Measurements from ENCODE around the gene CDX1. TPM values are rescaled to one million over a fixed set of nuclear protein-coding genes. Genes with fewer than 3 reads are reported as not detected.

CDX1 gene
- polyA plus RNA-seq, 3 donors, result not detected

- H3K27ac Mint-ChIP-seq, result no peak overlapping the region
- peak overlapping the region in 1 of 2 donors; percentile 86 for H3K4me3 Mint-ChIP-seq
- peaks cover 41 to 54% of the 10 kb centered on the region in 2 donors for H3K27me3 ChIP-seq (ENCODE audit: control insufficient read depth in 2 of 2, insufficient read depth in 2 of 2, low read length in 2 of 2)
- H2AFZ ChIP-seq (ENCODE audit: insufficient read depth, low read depth, low read length, poor library complexity, severe bottlenecking), result no peak overlapping the region
- no peak overlapping the region for H3K27ac ChIP-seq (ENCODE audit: low read depth in 1 of 2, low read length in 2 of 2)
- no peak overlapping the region for H3K9ac ChIP-seq (ENCODE audit: insufficient read depth, low read length, poor library complexity, severe bottlenecking)
- 62% methylated on average over 9 of the region's 15 CpGs for WGBS (ENCODE audit: insufficient coverage)
- DNase-seq, result no peak
- H3K9me3 ChIP-seq (replicated peaks in 1 of 2; ENCODE audit: control insufficient read depth in 1 of 2, insufficient read depth in 1 of 2, low read length in 2 of 2), result peaks cover 0 to 11% of the 10 kb centered on the region in 2 donors
- H3K36me3 Mint-ChIP-seq, result peaks cover 0 to 6% of the 10 kb centered on the region in 2 donors
- H3K79me2 ChIP-seq (ENCODE audit: insufficient read depth, low read length), result no peaks in the 10 kb centered on the region
- no peak overlapping the region for H3K4me2 ChIP-seq (replicated peaks; ENCODE audit: extremely low read depth, low read length, poor library complexity, severe bottlenecking)
- peaks cover 49 to 55% (median 52%) of the 10 kb centered on the region in 3 donors for H3K27me3 Mint-ChIP-seq (ENCODE audit: low read depth in 3 of 3)
- peaks cover 0 to 7% (median 5%) of the 10 kb centered on the region in 7 donors for H3K9me3 Mint-ChIP-seq
- no peak for TF ChIP-seq CTCF (IDR thresholded peaks at IDR 0.05)
- no peak overlapping the region for H3K4me3 ChIP-seq (replicated peaks in 1 of 3; ENCODE audit: low read depth in 2 of 3, low read length in 3 of 3)
- H3K36me3 ChIP-seq (replicated peaks in 1 of 2; ENCODE audit: control insufficient read depth in 1 of 2, insufficient read depth in 2 of 2, low read length in 2 of 2), result no peaks in the 10 kb centered on the region
- intact Hi-C loops (cut with micrococcal nuclease), result no loop called here
- H3K4me1 ChIP-seq (ENCODE audit: control insufficient read depth in 1 of 2, insufficient read depth in 2 of 2, low read length in 2 of 2), result no peaks in the 10 kb centered on the region
- H4K20me1 ChIP-seq (ENCODE audit: insufficient read depth, low read length), result no peaks in the 10 kb centered on the region
- H3K4me1 Mint-ChIP-seq, result peaks cover 8% of the 10 kb centered on the region
Measured at GRCh38 chr5:150167512-150167850, 903 bp downstream of the CDX1 start.

- H3K27ac ChIP-seq (ENCODE audit: low read depth in 1 of 2, low read length in 2 of 2), result no peak overlapping the region
- no peak overlapping the region for H3K9ac ChIP-seq (ENCODE audit: insufficient read depth, low read length, poor library complexity, severe bottlenecking)
- Mint-ChIP-seq H3K27me3 (ENCODE audit: low read depth in 3 of 3) (peaks cover 49 to 58% (median 52%) of the 10 kb centered on the region in 3 donors), H3K4me3 (peak overlapping the region in 1 of 2 donors; percentile 86), H3K27ac (peak overlapping the region in 1 of 7 donors; percentile 54), H3K4me1 (peaks cover 8% of the 10 kb centered on the region), H3K36me3 (peaks cover 0 to 6% of the 10 kb centered on the region in 2 donors), H3K9me3 (peaks cover 0 to 7% (median 5%) of the 10 kb centered on the region in 7 donors)
- H3K9me3 ChIP-seq (replicated peaks in 1 of 2; ENCODE audit: control insufficient read depth in 1 of 2, insufficient read depth in 1 of 2, low read length in 2 of 2), result peaks cover 0 to 11% of the 10 kb centered on the region in 2 donors
- intact Hi-C loops (cut with micrococcal nuclease), result no loop called here
- H4K20me1 ChIP-seq (ENCODE audit: insufficient read depth, low read length), result no peaks in the 10 kb centered on the region
- DNase-seq, result no peak
- peaks cover 41 to 54% of the 10 kb centered on the region in 2 donors for H3K27me3 ChIP-seq (ENCODE audit: control insufficient read depth in 2 of 2, insufficient read depth in 2 of 2, low read length in 2 of 2)
- H3K79me2 ChIP-seq (ENCODE audit: insufficient read depth, low read length), result no peaks in the 10 kb centered on the region
- H3K4me3 ChIP-seq (replicated peaks in 1 of 3; ENCODE audit: low read depth in 2 of 3, low read length in 3 of 3), result no peak overlapping the region
- no peaks in the 10 kb centered on the region for H3K4me1 ChIP-seq (ENCODE audit: control insufficient read depth in 1 of 2, insufficient read depth in 2 of 2, low read length in 2 of 2)
- TF ChIP-seq CTCF (IDR thresholded peaks at IDR 0.05), result no peak
- 94% methylated on average over 14 of the region's 14 CpGs for WGBS (ENCODE audit: insufficient coverage)
- no peaks in the 10 kb centered on the region for H3K36me3 ChIP-seq (replicated peaks in 1 of 2; ENCODE audit: control insufficient read depth in 1 of 2, insufficient read depth in 2 of 2, low read length in 2 of 2)
- no peak overlapping the region for H2AFZ ChIP-seq (ENCODE audit: insufficient read depth, low read depth, low read length, poor library complexity, severe bottlenecking)
- no peak overlapping the region for H3K4me2 ChIP-seq (replicated peaks; ENCODE audit: extremely low read depth, low read length, poor library complexity, severe bottlenecking)
Measured at GRCh38 chr5:150167908-150168307, 1.3 kb downstream of the CDX1 start.
